WTC11 (cell line): ENCODE results near the gene C15orf39. TPM values are rescaled to one million over a fixed set of nuclear protein-coding genes. Genes with fewer than 3 reads are reported as not detected.

Experiments used
- ATAC-seq: fragments of 200-7000 bp; cut with Tn5 transposase; 2 replicates; pipeline ENCODE4 v1.10.0; 2021; ENCODE audit warnings: mild to moderate bottlenecking, moderate library complexity
- CTCF ChIA-PET: fragments of 300-600 bp; sonication (Branson Sonifier 250); formaldehyde crosslinking; loops from one replicate; lab custom pipeline; 2021; ENCODE audit warnings: antibody characterized with exemption; lab: Charles Lee
- POLR2A ChIA-PET: fragments of 350-600 bp; sonication (Branson Sonifier 250); formaldehyde crosslinking; loops from one replicate; lab custom pipeline; 2021; ENCODE audit warnings: antibody characterized with exemption; lab: Charles Lee
- DNase-seq: peaks from one replicate; pipeline ENCODE4 v3.0.0; 2021; ENCODE audit warnings: low spot score
- H3K27ac Mint-ChIP-seq: 2 replicates; pipeline ENCODE4 v1.8.0; 2021; ENCODE audit warnings: mixed read lengths
- H3K27me3 Mint-ChIP-seq: 2 replicates; pipeline ENCODE4 v1.8.0; 2021; ENCODE audit warnings: low read depth, mild to moderate bottlenecking, moderate library complexity, mixed read lengths
- H3K36me3 Mint-ChIP-seq: 2 replicates; pipeline ENCODE4 v1.8.0; 2021; ENCODE audit warnings: mixed read lengths
- H3K4me1 Mint-ChIP-seq: 2 replicates; pipeline ENCODE4 v1.8.0; 2022; ENCODE audit warnings: mixed read lengths
- H3K4me3 Mint-ChIP-seq: 2 replicates; pipeline ENCODE4 v1.8.0; 2021; ENCODE audit warnings: mild to moderate bottlenecking, moderate library complexity, mixed read lengths
- H3K9me3 Mint-ChIP-seq: 2 replicates; pipeline ENCODE4 v1.8.0; 2021; ENCODE audit warnings: mixed read lengths
- AFF4 ChIP-seq: sonication (generic); formaldehyde crosslinking; IDR thresholded peaks from 2 replicates; pipeline ENCODE4 v1.8.1; 2023; ENCODE audit warnings: mild to moderate bottlenecking, missing genetic modification reagents, borderline replicate concordance
- E2F4 ChIP-seq: sonication (generic); formaldehyde crosslinking; IDR thresholded peaks from 2 replicates; pipeline ENCODE4 v1.8.1; 2022; ENCODE audit warnings: low read depth, mild to moderate bottlenecking, moderate library complexity, missing genetic modification reagents, borderline replicate concordance
- ESRRA ChIP-seq: sonication (generic); formaldehyde crosslinking; IDR thresholded peaks from 2 replicates; pipeline ENCODE4 v1.8.1; 2022; ENCODE audit warnings: mild to moderate bottlenecking, missing genetic modification reagents, borderline replicate concordance
- GTF2I ChIP-seq: fragments of 250-450 bp; sonication (Bioruptor Pico); conservative IDR thresholded peaks from 2 replicates; pipeline ENCODE4 v1.4.0; 2021; ENCODE audit warnings: mild to moderate bottlenecking
- HMGXB4 ChIP-seq: sonication (generic); formaldehyde crosslinking; IDR thresholded peaks from 2 replicates; pipeline ENCODE4 v1.8.1; 2023; ENCODE audit warnings: mild to moderate bottlenecking, moderate library complexity, missing genetic modification reagents
- JAZF1 ChIP-seq: fragments of 250-450 bp; sonication (Bioruptor Pico); IDR thresholded peaks from 2 replicates; pipeline ENCODE4 v1.9.0; 2021; ENCODE audit warnings: moderate library complexity, mild to moderate bottlenecking, inconsistent platforms
- NR2C2 ChIP-seq: sonication (generic); formaldehyde crosslinking; IDR thresholded peaks from 2 replicates; pipeline ENCODE4 v1.8.0; 2022; ENCODE audit warnings: mild to moderate bottlenecking, missing genetic modification reagents
- PRDM15 ChIP-seq: sonication (generic); formaldehyde crosslinking; IDR thresholded peaks from 2 replicates; pipeline ENCODE4 v1.8.0; 2022; ENCODE audit warnings: missing genetic modification reagents
- SMAD4 ChIP-seq: sonication (generic); formaldehyde crosslinking; IDR thresholded peaks from 2 replicates; pipeline ENCODE4 v1.8.0; 2022; ENCODE audit warnings: mild to moderate bottlenecking, missing genetic modification reagents
- USF2 ChIP-seq: sonication (generic); formaldehyde crosslinking; IDR thresholded peaks from 2 replicates; pipeline ENCODE4 v1.8.1; 2023; ENCODE audit warnings: mild to moderate bottlenecking, missing genetic modification reagents, moderate library complexity
- ZNF121 ChIP-seq: sonication (generic); formaldehyde crosslinking; IDR thresholded peaks from 2 replicates; pipeline ENCODE4 v1.8.0; 2023; ENCODE audit warnings: missing genetic modification reagents
- ZNF281 ChIP-seq: sonication (generic); formaldehyde crosslinking; IDR thresholded peaks from 2 replicates; pipeline ENCODE4 v1.8.0; 2023; ENCODE audit warnings: mild to moderate bottlenecking, missing genetic modification reagents
- ZNF423 ChIP-seq: fragments of 250-450 bp; sonication (Bioruptor Pico); IDR thresholded peaks from 2 replicates; pipeline ENCODE4 v2.1.2; 2022; ENCODE audit warnings: mild to moderate bottlenecking, moderate library complexity
- total RNA-seq: library from RNA; stranded (reverse); gene quantifications from 3 replicates; pipeline ENCODE4 v1.2.3, GENCODE V29; 2021

C15orf39 gene
- total RNA-seq, 1 experiment from 2014 or later: 52.8 TPM

GRCh38 chr15:75154461-75155062 lies 47.1 kb upstream of the C15orf39 start (continued):
- no peak for TF ChIP-seq ZNF281 (CRISPR knock-in tag)
- no peak for TF ChIP-seq GTF2I (CRISPR knock-in tag)
- TF ChIP-seq PRDM15 (CRISPR knock-in tag): no peak
- no peak for TF ChIP-seq USF2 (CRISPR knock-in tag)

GRCh38 chr15:75156326-75157215 lies 45.1 kb upstream of the C15orf39 start:
- ATAC-seq (peak; percentile 82), DNase-seq (peak; percentile 62)
- POLR2A ChIA-PET: interaction anchor here (1.2 kb wide), 1 partner anchor 89 kb away, joined by 3 read pairs; no protein-coding TSS in a partner anchor
- H3K36me3 Mint-ChIP-seq: no peaks in the 10 kb centered on the region
- H3K4me3 Mint-ChIP-seq: no peak overlapping the region
- H3K4me1 Mint-ChIP-seq: peaks cover 8% of the 10 kb centered on the region
- no peak for TF ChIP-seq SMAD4 (CRISPR knock-in tag)
- TF ChIP-seq GTF2I (CRISPR knock-in tag): peak; percentile 54; the same call in 1 of the 2 replicates
- TF ChIP-seq HMGXB4 (CRISPR knock-in tag): no peak
- TF ChIP-seq, all 79 proteins: peak for 1
- CTCF ChIA-PET: interaction anchor here (1.2 to 1.6 kb wide), 3 partner anchors 26 to 127 kb away, joined by 5 to 7 read pairs (median 5); partner anchors contain the start of gene C15orf39
- H3K27ac Mint-ChIP-seq: no peak overlapping the region; the same call in 1 of the 2 replicates
- peaks cover 4% of the 10 kb centered on the region; the same call in 1 of the 2 replicates for H3K9me3 Mint-ChIP-seq
- H3K27me3 Mint-ChIP-seq: no peaks in the 10 kb centered on the region; the same call in none of the 2 replicates

- ATAC-seq (no peak), DNase-seq (no peak)
- no peaks in the 10 kb centered on the region; the same call in 1 of the 2 replicates for H3K27me3 Mint-ChIP-seq
- no peak overlapping the region for H3K4me3 Mint-ChIP-seq
- CTCF ChIA-PET: no interaction called here
- no peak overlapping the region for H3K27ac Mint-ChIP-seq
- H3K36me3 Mint-ChIP-seq: no peaks in the 10 kb centered on the region
- no peaks in the 10 kb centered on the region for H3K9me3 Mint-ChIP-seq
- H3K4me1 Mint-ChIP-seq: peaks cover 8% of the 10 kb centered on the region
- POLR2A ChIA-PET: no interaction called here
- TF ChIP-seq E2F4 (CRISPR knock-in tag) (no peak), NR2C2 (CRISPR knock-in tag) (no peak), ZNF121 (CRISPR knock-in tag) (no peak), JAZF1 (CRISPR knock-in tag) (no peak), ESRRA (CRISPR knock-in tag) (no peak), AFF4 (CRISPR knock-in tag) (no peak), ZNF423 (no peak), HMGXB4 (CRISPR knock-in tag) (no peak)
These were observed 43.3 kb upstream of the C15orf39 start for GRCh38 chr15:75158402-75158801.
